ENCODE data around the gene PLTP. TPM values are rescaled to one million over a fixed set of nuclear protein-coding genes. Genes with fewer than 3 reads are reported as not detected.

PLTP gene
- total and polyA plus RNA-seq, 2 of the 13 experiments (the other 11 are each of a cell fraction or from before 2014, with no cell fraction given): 16.9 to 28.6 TPM

- TF ChIP-seq CREB1 (IDR thresholded peaks at IDR 0.05) (no peak), CREB1 (CRISPR knock-in tag; IDR thresholded peaks at IDR 0.05) (no peak), ZNF501 (CRISPR knock-in tag; IDR thresholded peaks at IDR 0.05) (no peak), ZNF513 (CRISPR knock-in tag; conservative IDR thresholded peaks at IDR 0.05) (no peak), ZNF567 (CRISPR knock-in tag; IDR thresholded peaks at IDR 0.05; ENCODE audit: borderline replicate concordance) (no peak)
- TF ChIP-seq, protein P1, sequence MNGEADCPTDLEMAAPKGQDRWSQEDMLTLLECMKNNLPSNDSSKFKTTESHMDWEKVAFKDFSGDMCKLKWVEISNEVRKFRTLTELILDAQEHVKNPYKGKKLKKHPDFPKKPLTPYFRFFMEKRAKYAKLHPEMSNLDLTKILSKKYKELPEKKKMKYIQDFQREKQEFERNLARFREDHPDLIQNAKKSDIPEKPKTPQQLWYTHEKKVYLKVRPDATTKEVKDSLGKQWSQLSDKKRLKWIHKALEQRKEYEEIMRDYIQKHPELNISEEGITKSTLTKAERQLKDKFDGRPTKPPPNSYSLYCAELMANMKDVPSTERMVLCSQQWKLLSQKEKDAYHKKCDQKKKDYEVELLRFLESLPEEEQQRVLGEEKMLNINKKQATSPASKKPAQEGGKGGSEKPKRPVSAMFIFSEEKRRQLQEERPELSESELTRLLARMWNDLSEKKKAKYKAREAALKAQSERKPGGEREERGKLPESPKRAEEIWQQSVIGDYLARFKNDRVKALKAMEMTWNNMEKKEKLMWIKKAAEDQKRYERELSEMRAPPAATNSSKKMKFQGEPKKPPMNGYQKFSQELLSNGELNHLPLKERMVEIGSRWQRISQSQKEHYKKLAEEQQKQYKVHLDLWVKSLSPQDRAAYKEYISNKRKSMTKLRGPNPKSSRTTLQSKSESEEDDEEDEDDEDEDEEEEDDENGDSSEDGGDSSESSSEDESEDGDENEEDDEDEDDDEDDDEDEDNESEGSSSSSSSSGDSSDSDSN (CRISPR knock-in tag; IDR thresholded peaks at IDR 0.05): no peak
These were observed 39.3 kb downstream of the PLTP start (continued) for GRCh38 chr20:45872626-45873025.

- no peak for FAIRE-seq
- CTCF ChIA-PET (ENCODE audit: low intra/inter-chr PET ratio, low total read pairs): no interaction called here
- peak overlapping the region; percentile 24 for H3K27ac ChIP-seq (ENCODE audit: extremely low read length, insufficient read depth, low read length)
- TF ChIP-seq CREB1 (IDR thresholded peaks at IDR 0.05) (no peak), CREB1 (CRISPR knock-in tag; IDR thresholded peaks at IDR 0.05) (0 out of 2 replicates have a peak, but pooled peaks have one; percentile 13), ETV5 (CRISPR knock-in tag; IDR thresholded peaks at IDR 0.05; ENCODE audit: borderline replicate concordance) (no peak), KDM5B (CRISPR knock-in tag; IDR thresholded peaks at IDR 0.05; ENCODE audit: borderline replicate concordance) (no peak), DMAP1 (CRISPR knock-in tag; IDR thresholded peaks at IDR 0.05) (no peak), ESRRA (CRISPR knock-in tag; IDR thresholded peaks at IDR 0.05; ENCODE audit: low read depth) (no peak), NFE2L1 (CRISPR knock-in tag; IDR thresholded peaks at IDR 0.05; ENCODE audit: borderline replicate concordance) (no peak), KDM6A (CRISPR knock-in tag; IDR thresholded peaks at IDR 0.05; ENCODE audit: low read depth) (no peak), KAT7 (CRISPR knock-in tag; IDR thresholded peaks at IDR 0.05; ENCODE audit: borderline replicate concordance) (0 out of 2 replicates have a peak, but pooled peaks have one; percentile 5), PHF20 (CRISPR knock-in tag; IDR thresholded peaks at IDR 0.05) (no peak), HNRNPK (IDR thresholded peaks at IDR 0.05; ENCODE audit: low read depth, low read length, poor library complexity, severe bottlenecking) (no peak), BCL6 (CRISPR knock-in tag; IDR thresholded peaks at IDR 0.05) (no peak), CHD2 (IDR thresholded peaks at IDR 0.05; ENCODE audit: low read depth, low read length) (no peak), THAP11 (CRISPR knock-in tag; IDR thresholded peaks at IDR 0.05) (peak; percentile 7; the same call in 1 of the 2 replicates), RFX1 (IDR thresholded peaks at IDR 0.05) (no peak)
- H3K27me3 ChIP-seq (ENCODE audit: control insufficient read depth in 1 of 2, insufficient read depth in 2 of 2, low read length in 2 of 2): no peaks in the 10 kb centered on the region
- no peak overlapping the region for H3K4me2 ChIP-seq (ENCODE audit: low read depth, low read length)
- no peaks in the 10 kb centered on the region for H3K79me2 ChIP-seq (ENCODE audit: insufficient read depth, low read length)
- in situ Hi-C loops (cut with HindIII; ENCODE audit: extremely low pct_ligation_motif_present, low pct_unique_long_range_greater_than_20kb): no loop called here
- peaks cover 67% of the 10 kb centered on the region for H3K4me1 ChIP-seq (ENCODE audit: insufficient read depth, low read length)
- H4K20me1 ChIP-seq (ENCODE audit: insufficient read depth, low read length): no peaks in the 10 kb centered on the region
- intact Hi-C loops (cut with micrococcal nuclease; ENCODE audit: unreplicated experiment): no loop called here
- no peak overlapping the region for H3K4me3 ChIP-seq (replicated peaks in 1 of 3; ENCODE audit: insufficient read depth in 1 of 3, low read depth in 2 of 3, low read length in 3 of 3)
- BruUV-seq (replicated peaks): no TSS peak
- no peak for DNase-seq (ENCODE audit: low spot score)
- POLR2A ChIA-PET: interaction anchor here (1.9 to 4.4 kb wide), 2 partner anchors 14 to 23 kb away, joined by 5 to 24 read pairs; partner anchors contain the start of genes CTSA, NEURL2 and ZSWIM1
- H2AFZ ChIP-seq (ENCODE audit: low read length): no peak overlapping the region
- no peaks in the 10 kb centered on the region for H3K9me3 ChIP-seq (ENCODE audit: low read length)
- no peak for ATAC-seq
- no peak overlapping the region for H3K9ac ChIP-seq (ENCODE audit: insufficient read depth, low read depth, low read length)
- H3K36me3 ChIP-seq (replicated peaks in 1 of 2; ENCODE audit: control insufficient read depth in 1 of 2, insufficient read depth in 2 of 2, low read length in 2 of 2): no peaks in the 10 kb centered on the region
These were observed 44.2 kb downstream of the PLTP start for GRCh38 chr20:45867819-45868176.

Data from HepG2 (cell line).